Measurements from ENCODE around the gene CCIN.
"Not testable (repeated sequence)": the region's sequence is repeated elsewhere in the genome, so short reads cannot be mapped to it uniquely, and the experiment has no call there.

CCIN gene

GRCh38 chr9:36162211-36162738, 6.9 kb upstream of the CCIN start:
- no peak for DNase-seq

GRCh38 chr9:36163049-36163785, 6.0 kb upstream of the CCIN start:
- no peak for DNase-seq

GRCh38 chr9:36163786-36164170, 5.4 kb upstream of the CCIN start:
- no peak for DNase-seq

DNA sequence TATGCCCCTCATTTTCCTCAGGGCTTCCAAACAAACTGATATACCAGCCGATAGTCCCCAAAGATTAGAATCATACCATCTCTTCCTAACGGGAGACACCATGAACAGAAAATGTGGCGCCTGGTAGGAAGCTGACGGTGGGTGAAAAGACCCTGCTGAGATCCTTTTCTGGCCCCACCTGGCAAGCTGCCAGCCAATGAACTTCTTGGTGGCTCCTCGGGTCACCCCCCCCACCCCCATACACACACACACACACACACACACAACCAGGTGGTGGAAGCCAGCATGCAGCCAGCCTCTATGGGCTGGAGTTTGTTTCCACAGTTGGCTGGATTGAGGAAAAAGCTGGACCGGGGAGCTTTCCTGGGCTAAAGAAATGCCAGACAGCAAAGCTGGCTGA, 4.8 kb upstream of the CCIN start:
- DNase-seq, result no peak

- DNase-seq, result no peak
Measured at GRCh38 chr9:36164989-36165388, 4.2 kb upstream of the CCIN start.

DNA sequence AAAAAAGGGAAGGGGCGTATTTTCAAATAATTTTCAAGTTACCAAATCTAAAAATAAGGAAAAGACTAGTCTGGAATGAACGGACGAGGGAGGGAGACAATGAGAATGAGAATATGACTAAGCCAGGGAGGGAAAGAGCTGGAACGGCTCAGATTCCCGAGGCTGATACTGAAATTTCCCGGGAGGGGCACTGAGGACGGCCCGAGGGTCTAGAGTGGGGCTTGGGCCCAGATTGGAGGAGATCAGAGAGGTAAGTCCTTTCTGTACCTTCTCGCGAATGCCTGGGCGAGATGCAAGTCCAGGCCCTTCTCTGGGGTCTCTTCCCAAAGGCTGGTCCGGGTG, 3.4 kb upstream of the CCIN start:
- no peak for DNase-seq

DNA sequence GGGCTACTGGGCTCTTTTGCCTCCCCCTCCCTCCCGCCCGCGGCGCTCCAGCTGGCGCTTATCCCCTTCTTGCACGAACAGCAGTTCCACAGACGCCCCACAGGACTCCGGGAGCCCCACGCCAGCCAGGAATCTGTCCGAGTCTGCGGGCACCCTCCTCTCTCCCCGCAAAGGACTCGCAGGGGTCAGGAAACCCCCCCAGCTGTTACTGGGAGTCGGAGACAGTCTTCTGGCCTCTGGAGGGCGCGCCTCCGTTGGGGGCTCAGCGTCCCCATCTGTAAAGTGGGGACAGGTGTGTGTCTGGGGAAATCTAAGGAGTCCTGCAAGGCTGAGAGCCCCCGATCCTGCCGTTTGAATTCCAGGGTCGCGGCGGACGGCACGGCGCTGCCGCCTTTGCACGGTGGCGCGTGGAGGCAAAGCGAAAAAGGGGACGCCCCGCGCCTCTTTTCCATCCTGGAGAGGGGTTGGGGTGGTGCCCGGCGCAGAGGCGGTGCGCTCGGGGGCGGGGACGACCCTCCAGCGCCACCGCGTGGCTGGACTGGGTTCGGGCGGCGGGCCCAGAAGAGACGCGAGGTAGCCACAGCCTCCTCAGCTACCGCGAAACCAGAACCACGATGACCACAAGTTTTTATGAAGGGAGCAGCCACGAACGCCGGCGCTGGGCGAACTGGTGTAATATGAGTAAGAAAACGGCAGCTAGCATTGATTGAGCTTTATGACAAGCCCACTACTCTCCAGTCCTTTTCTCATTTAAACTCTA, 2.8 kb upstream of the CCIN start:
- peak; percentile 75 for DNase-seq

GRCh38 chr9:36169708-36170107, 520 bp downstream of the CCIN start:
- DNase-seq, result no peak

DNA sequence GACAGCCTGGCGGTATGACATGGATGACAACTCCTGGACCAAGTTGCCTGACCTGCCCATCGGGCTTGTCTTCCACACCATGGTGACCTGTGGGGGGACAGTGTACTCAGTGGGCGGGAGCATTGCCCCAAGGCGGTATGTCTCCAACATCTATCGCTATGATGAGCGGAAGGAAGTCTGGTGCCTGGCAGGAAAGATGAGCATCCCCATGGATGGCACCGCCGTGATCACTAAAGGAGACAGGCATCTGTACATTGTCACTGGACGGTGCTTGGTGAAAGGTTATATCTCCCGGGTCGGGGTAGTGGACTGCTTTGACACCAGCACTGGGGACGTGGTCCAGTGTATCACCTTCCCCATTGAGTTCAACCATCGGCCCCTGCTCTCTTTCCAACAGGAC, 1.3 kb downstream of the CCIN start:
- no peak for DNase-seq

- DNase-seq, result no peak
Measured at GRCh38 chr9:36173861-36174260, 4.7 kb downstream of the CCIN start.

DNA sequence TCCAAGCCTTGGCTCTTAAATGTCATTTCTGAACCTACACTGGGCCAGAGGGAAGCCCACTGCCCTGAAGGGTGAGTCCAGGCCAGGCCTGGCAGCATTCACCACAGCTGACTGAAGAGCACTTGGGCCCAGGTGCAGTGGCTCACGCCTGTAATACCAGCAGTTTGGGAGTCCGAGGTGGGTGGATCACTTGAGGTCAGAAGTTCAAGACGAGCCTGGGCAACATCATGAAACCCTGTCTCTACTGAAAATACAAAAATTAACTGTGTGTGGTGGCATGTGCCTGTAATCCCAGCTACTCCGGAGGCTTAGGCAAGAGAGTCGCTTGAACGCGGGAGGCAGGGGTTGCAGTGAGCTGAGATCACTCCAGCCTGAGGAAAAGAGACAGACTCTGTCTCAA, 5.1 kb downstream of the CCIN start:
- no peak for DNase-seq

DNA sequence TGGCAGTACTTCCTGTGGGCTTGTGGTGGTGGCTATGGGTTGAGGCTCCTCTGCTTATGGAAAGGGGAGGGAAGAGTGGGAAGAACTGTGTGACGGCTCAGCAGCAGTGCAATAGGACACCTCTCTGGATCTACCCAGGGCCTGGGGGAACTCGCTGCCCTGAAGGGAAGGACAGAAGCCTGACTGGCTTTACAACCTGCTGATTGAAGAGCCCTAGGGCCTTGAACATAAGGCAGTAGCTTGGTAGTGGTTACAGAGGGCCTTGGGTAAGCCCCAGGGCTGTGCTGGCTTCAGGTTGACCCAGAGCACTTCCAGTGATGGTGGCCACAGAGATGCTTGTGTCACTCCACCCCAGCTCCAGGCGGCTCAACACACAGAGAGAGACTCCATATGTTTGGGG, 5.5 kb downstream of the CCIN start:
- no peak for DNase-seq

DNA sequence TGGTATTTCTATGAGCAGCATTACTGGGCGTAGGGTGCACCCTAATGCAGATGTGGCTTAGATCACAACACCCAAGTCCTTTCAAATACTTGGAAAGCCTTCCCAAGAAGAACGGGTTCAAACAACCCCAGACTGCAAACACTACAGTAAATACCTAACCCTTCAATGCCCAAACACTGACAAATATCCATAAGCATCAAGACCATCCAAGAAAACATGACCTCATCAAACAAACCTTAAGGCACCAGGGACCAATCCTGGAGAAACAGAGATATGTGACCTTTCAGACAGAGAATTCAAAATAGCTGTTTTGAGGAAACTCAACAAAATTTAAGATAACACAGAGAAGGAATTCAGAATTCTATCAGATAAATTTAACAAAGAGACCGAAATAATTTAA, 6.0 kb downstream of the CCIN start:
- DNase-seq, result not testable (repeated sequence)

DNA sequence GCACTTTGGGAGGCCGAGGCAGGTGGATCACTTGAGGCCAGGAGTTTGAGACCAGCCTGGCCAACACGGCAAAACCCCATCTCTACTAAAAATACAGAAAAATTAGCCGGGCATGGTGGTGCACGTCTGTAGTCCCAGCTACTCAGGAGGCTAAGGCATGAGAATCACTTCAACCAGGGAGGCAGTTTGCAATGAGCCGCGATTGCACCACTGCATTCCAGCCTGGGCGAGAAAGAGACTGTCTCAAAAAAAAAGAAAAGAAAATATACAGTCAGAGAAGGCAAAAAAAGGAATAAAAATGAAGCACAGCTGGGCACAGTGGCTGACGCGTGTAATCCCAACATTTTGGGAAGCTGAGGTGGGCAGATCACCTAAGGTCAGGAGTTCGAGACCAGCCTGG, 7.3 kb downstream of the CCIN start:
- DNase-seq, result not testable (repeated sequence)

- no peak for DNase-seq
Measured at GRCh38 chr9:36177571-36177970, 8.4 kb downstream of the CCIN start.

DNA sequence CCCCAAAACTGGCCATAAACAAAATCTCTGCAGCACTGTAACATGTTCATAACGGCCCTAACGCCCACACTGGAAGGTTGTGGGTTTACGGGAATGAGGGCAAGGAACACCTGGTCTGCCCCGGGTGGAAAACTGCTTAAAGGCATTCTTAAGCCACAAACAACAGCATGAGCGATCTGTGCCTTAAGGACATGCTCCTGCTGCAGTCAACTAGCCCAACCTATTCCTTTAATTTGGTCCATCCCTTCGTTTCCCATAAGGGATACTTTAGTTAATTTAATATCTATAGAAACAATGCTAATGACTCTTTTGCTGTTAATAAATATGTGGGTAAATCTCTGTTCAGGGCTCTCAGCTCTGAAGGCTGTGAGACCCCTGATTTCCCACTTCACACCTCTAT, 11.1 kb downstream of the CCIN start:
- DNase-seq, result not testable (repeated sequence)

DNA sequence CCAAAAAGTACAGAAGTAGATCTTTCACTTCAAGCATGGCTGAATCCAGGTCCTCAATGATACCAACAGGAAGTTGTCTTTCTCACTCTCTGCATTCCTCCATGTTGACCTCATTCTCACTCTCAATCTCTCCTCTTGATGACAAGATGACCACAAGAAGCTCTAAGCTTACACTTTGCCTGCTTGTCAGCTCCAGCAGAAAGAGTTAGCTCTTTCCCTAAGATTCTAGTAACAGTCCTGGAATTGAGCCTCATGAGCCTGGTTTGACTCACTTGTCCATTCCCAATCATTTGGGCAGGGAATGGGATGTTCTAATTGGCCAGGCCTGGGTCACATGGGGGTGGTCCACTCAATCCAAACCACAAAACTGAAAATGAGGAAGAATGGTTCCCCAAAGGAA, 18.2 kb downstream of the CCIN start:
- DNase-seq, result no peak

DNA sequence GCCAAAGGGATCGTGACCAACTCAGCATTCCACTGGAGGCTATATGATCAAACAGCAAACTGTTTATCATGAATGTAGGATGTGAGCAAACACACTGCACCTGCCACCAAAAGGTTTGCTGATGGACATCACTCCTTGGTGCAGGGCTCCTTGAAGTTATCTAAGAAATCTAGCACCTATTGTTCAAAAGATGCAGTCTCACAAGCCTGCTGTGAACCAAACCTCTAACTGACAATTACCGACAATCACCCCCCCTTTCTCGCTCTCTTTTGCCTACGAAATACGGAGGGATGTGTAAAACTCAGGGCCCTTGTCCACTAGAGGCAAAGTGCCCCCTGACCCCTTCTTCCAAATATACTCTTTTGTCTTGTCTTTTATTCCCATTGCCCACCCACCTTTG, 19.0 kb downstream of the CCIN start:
- no peak for DNase-seq

GRCh38 chr9:36189976-36190375, 20.8 kb downstream of the CCIN start:
- no peak for DNase-seq

DNA sequence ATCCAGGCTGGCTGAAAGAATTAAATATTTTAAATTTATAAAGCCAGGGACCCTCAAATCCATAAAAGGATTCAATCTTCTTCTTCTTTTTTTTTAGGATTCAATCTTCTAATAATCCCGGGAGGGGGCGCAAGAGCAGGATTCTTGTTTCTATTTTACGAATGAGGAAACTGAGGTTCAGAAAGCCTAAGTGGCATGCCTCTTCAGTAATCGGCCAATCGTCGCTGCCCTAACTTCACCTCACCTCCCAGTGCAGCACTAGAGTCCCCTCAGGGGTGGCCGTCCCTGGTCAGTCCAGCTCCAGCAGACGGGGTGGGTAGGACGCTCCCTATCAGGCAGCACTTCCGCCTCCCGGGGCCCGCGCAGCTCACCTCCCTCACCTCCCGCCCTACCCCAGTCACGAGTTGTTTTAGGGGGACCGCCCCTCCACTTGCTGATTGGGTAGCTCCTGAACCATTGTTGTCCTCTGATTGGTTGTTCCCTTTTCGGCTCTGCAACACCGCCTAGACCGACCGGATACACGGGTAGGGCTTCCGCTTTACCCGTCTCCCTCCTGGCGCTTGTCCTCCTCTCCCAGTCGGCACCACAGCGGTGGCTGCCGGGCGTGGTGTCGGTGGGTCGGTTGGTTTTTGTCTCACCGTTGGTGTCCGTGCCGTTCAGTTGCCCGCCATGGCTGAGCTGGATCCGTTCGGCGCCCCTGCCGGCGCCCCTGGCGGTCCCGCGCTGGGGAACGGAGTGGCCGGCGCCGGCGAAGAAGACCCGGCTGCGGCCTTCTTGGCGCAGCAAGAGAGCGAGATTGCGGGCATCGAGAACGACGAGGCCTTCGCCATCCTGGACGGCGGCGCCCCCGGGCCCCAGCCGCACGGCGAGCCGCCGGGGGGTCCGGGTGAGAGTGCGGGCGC, 21.5 kb downstream of the CCIN start, which contains the start of gene CLTA:
CLTA (plus strand) TSS at position 534 of the 902 bp plus-strand sequence; CDS start at position 670, 136 bp downstream.
- peak; percentile 97 for DNase-seq

GRCh38 chr9:36191290-36191645, 22.1 kb downstream of the CCIN start:
- DNase-seq, result peak; percentile 50

DNA sequence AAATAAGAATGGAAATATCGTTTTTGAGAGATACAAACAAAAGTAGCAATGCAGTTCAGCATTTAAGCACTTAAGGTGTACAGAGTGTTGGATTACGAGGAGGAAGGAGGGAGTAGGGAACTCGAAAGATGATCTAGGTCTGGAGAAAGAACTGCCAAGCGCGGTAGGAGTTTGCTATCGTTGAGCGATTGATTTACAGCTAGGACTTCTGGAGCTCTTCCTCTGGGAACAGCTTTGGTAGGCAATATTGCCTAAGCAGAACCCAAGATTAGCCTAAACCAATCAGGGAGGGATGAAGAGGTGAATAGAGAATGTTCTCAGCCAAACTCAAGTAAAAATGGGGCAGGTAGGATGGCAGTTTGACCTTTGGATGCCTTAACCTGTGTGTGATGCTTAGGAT, 22.5 kb downstream of the CCIN start:
- DNase-seq, result no peak

- no peak for DNase-seq
Measured at GRCh38 chr9:36192196-36192595, 23.0 kb downstream of the CCIN start.
